ENCODE data around the gene ST7.
"Not testable (repeated sequence)": the region's sequence is repeated elsewhere in the genome, so short reads cannot be mapped to it uniquely, and the experiment has no call there.

ST7 gene

DNA sequence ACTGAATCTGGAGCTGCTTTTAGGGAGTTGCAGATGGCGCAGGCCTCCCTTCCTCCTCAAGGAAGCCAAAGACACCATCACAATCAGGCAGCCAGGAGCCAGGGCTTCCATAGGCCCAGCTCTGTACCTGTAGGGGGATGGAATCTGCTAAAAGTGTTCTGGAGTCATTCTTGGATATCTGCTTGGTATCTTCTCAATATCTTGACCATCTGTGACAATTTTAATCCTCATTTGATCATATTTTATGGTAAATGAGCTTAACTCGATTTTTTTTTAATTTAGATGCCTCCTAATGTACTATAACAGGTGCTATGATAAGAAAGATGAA lies 3.1 kb downstream of the ST7 start:
- Mint-ChIP-seq H3K36me3 (ENCODE audit: low read depth) (peaks cover 2% of the 10 kb centered on the region), H3K9me3 (no peaks in the 10 kb centered on the region)

DNA sequence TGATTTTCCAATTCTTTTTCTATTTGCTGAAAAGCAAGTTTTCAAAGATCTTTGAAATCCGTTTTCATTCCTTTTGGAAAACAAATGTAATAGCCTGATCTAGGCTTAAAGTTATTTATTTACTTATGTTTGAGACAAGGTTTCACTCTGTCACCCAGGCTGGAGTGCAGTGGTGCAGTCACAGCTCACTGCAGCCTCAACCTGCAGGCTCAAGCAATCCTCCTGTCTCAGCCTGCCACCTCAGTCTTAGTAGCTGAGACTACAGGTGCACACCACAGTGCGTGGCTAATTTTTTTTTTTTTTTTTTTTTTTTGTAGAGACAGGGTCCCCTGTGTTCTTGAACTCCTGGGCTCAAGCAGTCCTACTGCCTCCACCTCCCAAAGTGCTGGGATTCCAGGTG lies 4.6 kb downstream of the ST7 start:
- peaks cover 30% of the 10 kb centered on the region for H3K4me1 Mint-ChIP-seq

More for the DNA sequence above, 3.1 kb downstream of the ST7 start:
- peak overlapping the region; percentile 10 to 98 (median 97) for H3K4me3 Mint-ChIP-seq
- no peaks in the 10 kb centered on the region for H3K27me3 Mint-ChIP-seq (ENCODE audit: low read depth)
- TF ChIP-seq CTCF (IDR thresholded peaks at IDR 0.05; ENCODE audit: unreplicated experiment in 3 of 3): no peak
- H3K4me1 Mint-ChIP-seq: peaks cover 37% of the 10 kb centered on the region
- H3K27ac Mint-ChIP-seq: peak overlapping the region; percentile 47 to 98 (median 53)

DNA sequence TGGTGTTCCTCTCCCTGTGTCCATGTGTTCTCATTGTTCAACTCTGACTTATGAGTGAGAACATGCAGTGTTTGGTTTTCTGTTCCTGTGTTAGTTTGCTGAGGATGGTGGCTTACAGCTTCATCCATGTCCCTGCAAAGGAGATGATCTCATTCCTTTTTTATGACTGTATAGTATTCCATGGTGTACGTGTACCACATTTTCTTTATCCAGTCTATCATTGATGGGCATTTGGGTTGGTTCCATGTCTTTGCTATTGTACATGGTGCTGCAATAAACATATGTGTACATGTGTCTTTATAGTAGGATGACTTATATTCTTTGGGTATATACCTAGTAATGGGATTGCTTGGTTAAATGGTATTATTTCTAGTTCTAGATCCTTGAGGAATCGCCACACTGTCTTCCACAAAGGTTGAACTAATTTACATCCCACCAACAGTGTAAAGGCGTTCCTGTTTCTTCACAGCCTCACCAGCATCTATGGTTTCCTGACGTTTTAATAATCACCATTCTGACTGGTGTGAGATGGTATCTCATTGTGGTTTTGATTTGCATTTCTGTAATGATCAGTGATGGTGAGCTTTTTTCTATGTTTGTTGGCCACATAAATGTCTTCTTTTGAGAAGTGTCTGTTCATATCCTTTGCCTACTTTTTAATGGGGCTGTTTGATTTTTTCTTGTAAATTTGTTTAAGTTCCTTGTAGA lies 8.8 kb downstream of the ST7 start:
- not testable (repeated sequence) for H3K27me3 Mint-ChIP-seq (ENCODE audit: low read depth); H3K4me3 Mint-ChIP-seq; H3K36me3 Mint-ChIP-seq (ENCODE audit: low read depth); H3K4me1 Mint-ChIP-seq; H3K27ac Mint-ChIP-seq; H3K9me3 Mint-ChIP-seq

More for the DNA sequence above, 4.6 kb downstream of the ST7 start:
- Mint-ChIP-seq H3K27me3 (ENCODE audit: low read depth) (no peaks in the 10 kb centered on the region), H3K9me3 (no peaks in the 10 kb centered on the region), H3K27ac (no peak overlapping the region), H3K36me3 (ENCODE audit: low read depth) (peaks cover 10% of the 10 kb centered on the region), H3K4me3 (no peak overlapping the region)
- no peak for TF ChIP-seq CTCF (IDR thresholded peaks at IDR 0.05; ENCODE audit: unreplicated experiment in 3 of 3)

- peaks cover 10% of the 10 kb centered on the region for H3K36me3 Mint-ChIP-seq (ENCODE audit: low read depth)
Observed at GRCh38 chr7:116963234-116963633, 9.9 kb downstream of the ST7 start.

GRCh38 chr7:116966601-116967000 lies 13.3 kb downstream of the ST7 start:
- Mint-ChIP-seq H3K9me3 (no peaks in the 10 kb centered on the region), H3K36me3 (ENCODE audit: low read depth) (peaks cover 6% of the 10 kb centered on the region), H3K27me3 (ENCODE audit: low read depth) (no peaks in the 10 kb centered on the region), H3K4me3 (no peak overlapping the region), H3K4me1 (peaks cover 21% of the 10 kb centered on the region), H3K27ac (no peak overlapping the region)
- TF ChIP-seq CTCF (IDR thresholded peaks at IDR 0.05; ENCODE audit: unreplicated experiment in 3 of 3): no peak

More at GRCh38 chr7:116963234-116963633, 9.9 kb downstream of the ST7 start:
- H3K4me3 Mint-ChIP-seq: no peak overlapping the region
- no peaks in the 10 kb centered on the region for H3K27me3 Mint-ChIP-seq (ENCODE audit: low read depth)
- H3K4me1 Mint-ChIP-seq: peaks cover 6% of the 10 kb centered on the region
- no peak overlapping the region for H3K27ac Mint-ChIP-seq
- no peaks in the 10 kb centered on the region for H3K9me3 Mint-ChIP-seq
- no peak for TF ChIP-seq CTCF (IDR thresholded peaks at IDR 0.05; ENCODE audit: unreplicated experiment in 3 of 3)

GRCh38 chr7:116967254-116967922 lies 14.1 kb downstream of the ST7 start:
- Mint-ChIP-seq H3K9me3 (no peaks in the 10 kb centered on the region), H3K4me3 (no peak overlapping the region), H3K27me3 (ENCODE audit: low read depth) (no peaks in the 10 kb centered on the region), H3K36me3 (ENCODE audit: low read depth) (peaks cover 3% of the 10 kb centered on the region), H3K27ac (peak overlapping the region in 1 of 3 experiments; percentile 39), H3K4me1 (peaks cover 25% of the 10 kb centered on the region)
- TF ChIP-seq CTCF (IDR thresholded peaks at IDR 0.05; ENCODE audit: unreplicated experiment in 3 of 3): no peak

Data from nephron (organoid).